ENCODE measurements around the gene YTHDF1.
A peak's percentile ranks its signal among the peaks of the same experiment; 100 is the strongest.

Gene YTHDF1

GRCh38 chr20:63186528-63187316 lies 29.2 kb downstream of the YTHDF1 start:
- no peak for DNase-seq

GRCh38 chr20:63186084-63186483 lies 29.8 kb downstream of the YTHDF1 start:
- no peak for DNase-seq

GRCh38 chr20:63185215-63185796 lies 30.6 kb downstream of the YTHDF1 start:
- DNase-seq = no peak

- peak in 10 of 56 donors; percentile 8 to 42 (median 28) for DNase-seq
These were observed 32.3 kb downstream of the YTHDF1 start for GRCh38 chr20:63183422-63184146.

- DNase-seq = no peak
These were observed 33.0 kb downstream of the YTHDF1 start for GRCh38 chr20:63182946-63183415.

- DNase-seq = no peak
These were observed 33.5 kb downstream of the YTHDF1 start for GRCh38 chr20:63182425-63182824.

GRCh38 chr20:63181226-63181625 lies 34.7 kb downstream of the YTHDF1 start:
- DNase-seq = no peak

GRCh38 chr20:63180569-63181185 lies 35.3 kb downstream of the YTHDF1 start:
- peak in 18 of 56 donors; percentile 5 to 46 (median 22) for DNase-seq

GRCh38 chr20:63179687-63180568 lies 36.0 kb downstream of the YTHDF1 start:
- DNase-seq = no peak

- peak in 43 of 56 donors; percentile 8 to 73 (median 41) for DNase-seq
These were observed 36.8 kb downstream of the YTHDF1 start for GRCh38 chr20:63178889-63179686.

GRCh38 chr20:63178446-63178820 lies 37.5 kb downstream of the YTHDF1 start:
- DNase-seq = no peak

GRCh38 chr20:63177785-63178445 lies 38.0 kb downstream of the YTHDF1 start:
- DNase-seq = peak in 3 of 56 donors; percentile 18 to 51 (median 25)

GRCh38 chr20:63177134-63177784 lies 38.7 kb downstream of the YTHDF1 start:
- DNase-seq = peak in 30 of 56 donors; percentile 9 to 74 (median 52)

- peak in 1 of 56 donors; percentile 58 for DNase-seq
These were observed 39.4 kb downstream of the YTHDF1 start for GRCh38 chr20:63176427-63177133.

GRCh38 chr20:63176034-63176426 lies 39.9 kb downstream of the YTHDF1 start:
- no peak for DNase-seq

GRCh38 chr20:63175038-63175895 lies 40.7 kb downstream of the YTHDF1 start:
- peak in 1 of 56 donors; percentile 4 for DNase-seq

All from amygdala (tissue), 56 donors.